ENCODE results near the gene NLGN1. TPM values are rescaled to one million over a fixed set of nuclear protein-coding genes. Genes with fewer than 3 reads are reported as not detected.
"Not testable (repeated sequence)": the region's sequence is repeated elsewhere in the genome, so short reads cannot be mapped to it uniquely, and the experiment has no call there.

The NLGN1 gene
- total and polyA plus RNA-seq, 2 of the 13 experiments (the other 11 are each of a cell fraction or from before 2014, with no cell fraction given): not detected

- CTCF ChIA-PET (ENCODE audit: low intra/inter-chr PET ratio, low total read pairs): no interaction called here
- no peak overlapping the region for H3K4me3 ChIP-seq (replicated peaks in 1 of 3; ENCODE audit: insufficient read depth in 1 of 3, low read depth in 2 of 3, low read length in 3 of 3)
- no peak for ATAC-seq
- BruUV-seq (replicated peaks): no TSS peak
- no peak overlapping the region for H3K27ac ChIP-seq (ENCODE audit: extremely low read length, insufficient read depth, low read length)
- H3K9ac ChIP-seq (ENCODE audit: insufficient read depth, low read depth, low read length): no peak overlapping the region
- 6% methylated on average over 2 of the region's 2 CpGs for WGBS (ENCODE audit: low lambda C conversion rate)
- H3K36me3 ChIP-seq (replicated peaks in 1 of 2; ENCODE audit: control insufficient read depth in 1 of 2, insufficient read depth in 2 of 2, low read length in 2 of 2): no peaks in the 10 kb centered on the region
- TF ChIP-seq MTA3 (CRISPR knock-in tag; IDR thresholded peaks at IDR 0.05) (no peak), ZNF432 (CRISPR knock-in tag; IDR thresholded peaks at IDR 0.05; ENCODE audit: borderline replicate concordance) (no peak), PHF5A (CRISPR knock-in tag; IDR thresholded peaks at IDR 0.05; ENCODE audit: low read depth, unreplicated experiment) (no peak), FOXM1 (CRISPR knock-in tag; IDR thresholded peaks at IDR 0.05) (no peak), CREBL2 (CRISPR knock-in tag; IDR thresholded peaks at IDR 0.05; ENCODE audit: borderline replicate concordance) (no peak), SNAPC2 (CRISPR knock-in tag; IDR thresholded peaks at IDR 0.05) (no peak), TGIF2 (CRISPR knock-in tag; IDR thresholded peaks at IDR 0.05) (no peak), SKI (IDR thresholded peaks at IDR 0.05; ENCODE audit: partially characterized antibody) (no peak), ZNF572 (CRISPR knock-in tag; IDR thresholded peaks at IDR 0.05) (no peak), ATF7 (IDR thresholded peaks at IDR 0.05) (no peak), ATF7 (CRISPR knock-in tag; IDR thresholded peaks at IDR 0.05) (no peak), ZGPAT (CRISPR knock-in tag; IDR thresholded peaks at IDR 0.05) (no peak), TRAFD1 (CRISPR knock-in tag; IDR thresholded peaks at IDR 0.05; ENCODE audit: borderline replicate concordance) (no peak)
- POLR2A ChIA-PET: no interaction called here
- in situ Hi-C loops (cut with HindIII; ENCODE audit: extremely low pct_ligation_motif_present, low pct_unique_long_range_greater_than_20kb): no loop called here
- intact Hi-C loops (cut with micrococcal nuclease; ENCODE audit: unreplicated experiment): no loop called here
- no peaks in the 10 kb centered on the region for H3K27me3 ChIP-seq (ENCODE audit: control insufficient read depth in 1 of 2, insufficient read depth in 2 of 2, low read length in 2 of 2)
- H2AFZ ChIP-seq (ENCODE audit: low read length): no peak overlapping the region
- no peaks in the 10 kb centered on the region for H4K20me1 ChIP-seq (ENCODE audit: insufficient read depth, low read length)
- no peaks in the 10 kb centered on the region for H3K4me1 ChIP-seq (ENCODE audit: insufficient read depth, low read length)
- FAIRE-seq: no peak
- no peak overlapping the region for H3K4me2 ChIP-seq (ENCODE audit: low read depth, low read length)
- H3K79me2 ChIP-seq (ENCODE audit: insufficient read depth, low read length): no peaks in the 10 kb centered on the region
- no peak for DNase-seq (ENCODE audit: low spot score)
- no peaks in the 10 kb centered on the region for H3K9me3 ChIP-seq (ENCODE audit: low read length)
Observed at GRCh38 chr3:173591401-173591800, 193.9 kb downstream of the NLGN1 start.

- 2% methylated on average over 3 of the region's 3 CpGs for whole genome bisulfite sequencing (ENCODE audit: low lambda C conversion rate)
- ATAC-seq; H3K36me3 ChIP-seq (replicated peaks in 1 of 2; ENCODE audit: control insufficient read depth in 1 of 2, insufficient read depth in 2 of 2, low read length in 2 of 2); BruUV-seq (replicated peaks); intact Hi-C loops (cut with micrococcal nuclease; ENCODE audit: unreplicated experiment); H3K27ac ChIP-seq (ENCODE audit: extremely low read length, insufficient read depth, low read length); in situ Hi-C loops (cut with HindIII; ENCODE audit: extremely low pct_ligation_motif_present, low pct_unique_long_range_greater_than_20kb); H2AFZ ChIP-seq (ENCODE audit: low read length); H3K4me2 ChIP-seq (ENCODE audit: low read depth, low read length); DNase-seq (ENCODE audit: low spot score); H3K4me3 ChIP-seq (replicated peaks in 1 of 3; ENCODE audit: insufficient read depth in 1 of 3, low read depth in 2 of 3, low read length in 3 of 3); H3K9me3 ChIP-seq (ENCODE audit: low read length); FAIRE-seq; H3K4me1 ChIP-seq (ENCODE audit: insufficient read depth, low read length); H3K9ac ChIP-seq (ENCODE audit: insufficient read depth, low read depth, low read length); H4K20me1 ChIP-seq (ENCODE audit: insufficient read depth, low read length); POLR2A ChIA-PET; CTCF ChIA-PET (ENCODE audit: low intra/inter-chr PET ratio, low total read pairs); H3K79me2 ChIP-seq (ENCODE audit: insufficient read depth, low read length); H3K27me3 ChIP-seq (ENCODE audit: control insufficient read depth in 1 of 2, insufficient read depth in 2 of 2, low read length in 2 of 2): not testable (repeated sequence)
Observed at GRCh38 chr3:173594881-173595280, 197.3 kb downstream of the NLGN1 start.
